Esophagus (tissue), 2 donors: ENCODE data around the gene DOP1B. TPM values are rescaled to one million over a fixed set of nuclear protein-coding genes. Genes with fewer than 3 reads are reported as not detected.

Source experiments
- H3K27ac ChIP-seq, 2 donors: one replicate each; pipeline ENCODE4 v1.5.1; 2013; ENCODE audit warnings: low read depth in 2 of 2, mild to moderate bottlenecking in 2 of 2, inconsistent platforms in 1 of 2, low read length in 1 of 2, moderate library complexity in 1 of 2
- H3K27me3 ChIP-seq, 2 donors: one replicate each; pipeline ENCODE4 v1.6.1; 2013; ENCODE audit warnings: low read length in 2 of 2, control low read depth in 1 of 2, mild to moderate bottlenecking in 1 of 2; ENCODE audit not compliant: insufficient read depth in 2 of 2, control insufficient read depth in 1 of 2
- H3K36me3 ChIP-seq, 2 donors: one replicate each; pipeline ENCODE4 v1.6.1; 2013; ENCODE audit warnings: low read length in 1 of 2; ENCODE audit not compliant: control insufficient read depth in 2 of 2, insufficient read depth in 2 of 2
- H3K4me1 ChIP-seq, 2 donors: one replicate each; pipeline ENCODE4 v1.6.1; 2013; ENCODE audit warnings: low read length in 1 of 2; ENCODE audit not compliant: control insufficient read depth in 2 of 2, insufficient read depth in 2 of 2
- H3K4me3 ChIP-seq, 2 donors: one replicate each; pipeline ENCODE4 v1.5.1; 2013; ENCODE audit warnings: low read length in 2 of 2, mild to moderate bottlenecking in 2 of 2, low read depth in 1 of 2, moderate library complexity in 1 of 2
- H3K9me3 ChIP-seq, 2 donors: one replicate each; pipeline ENCODE4 v1.6.1; 2013; ENCODE audit warnings: mild to moderate bottlenecking in 2 of 2, low read depth in 1 of 2, low read length in 1 of 2, moderate library complexity in 1 of 2; ENCODE audit not compliant: control insufficient read depth in 2 of 2, insufficient read depth in 1 of 2
- WGBS, 2 donors: extraction: QIAGEN DNeasy Blood & Tissue Kit; methylation state at CpG; one replicate each; pipeline ENCODE4 v1.1.7; 2013; 5-methylcytosine and 5-hydroxymethylcytosine counted together
- polyA plus RNA-seq, 2 donors: library from polyadenylated mRNA; stranded (reverse); fragments of 200-250 nt; gene quantifications; one replicate each; pipeline ENCODE4 v1.2.3, GENCODE V29; 2013
- donor health status: healthy with polysubstance abuse.
- donor health status: Bipolar disorder and iron deficiency.

The DOP1B gene
- polyA plus RNA-seq, 2 donors, result 9.2 to 13.2 TPM

GRCh38 chr21:36169470-36170128 is 13.0 kb downstream of the DOP1B start:
- no peaks in the 10 kb centered on the region for H3K9me3 ChIP-seq
- no peak overlapping the region for H3K27ac ChIP-seq
- 92 to 95% methylated on average over 19 of the region's 19 CpGs for WGBS, 2 donors
- no peaks in the 10 kb centered on the region for H3K27me3 ChIP-seq
- no peak overlapping the region for H3K4me3 ChIP-seq
- no peaks in the 10 kb centered on the region for H3K4me1 ChIP-seq
- H3K36me3 ChIP-seq, result peaks cover 7 to 26% of the 10 kb centered on the region in 2 donors

GRCh38 chr21:36170823-36171222 is 14.2 kb downstream of the DOP1B start:
- Histone ChIP-seq H3K9me3 (no peaks in the 10 kb centered on the region), H3K27me3 (no peaks in the 10 kb centered on the region), H3K36me3 (peaks cover 7 to 24% of the 10 kb centered on the region in 2 donors), H3K4me3 (no peak overlapping the region), H3K27ac (no peak overlapping the region), H3K4me1 (no peaks in the 10 kb centered on the region)
- WGBS, 2 donors, result 96 to 97% methylated on average over 6 of the region's 6 CpGs

- Histone ChIP-seq H3K4me1 (no peaks in the 10 kb centered on the region), H3K27me3 (no peaks in the 10 kb centered on the region), H3K9me3 (no peaks in the 10 kb centered on the region), H3K4me3 (no peak overlapping the region), H3K27ac (no peak overlapping the region), H3K36me3 (peaks cover 9 to 22% of the 10 kb centered on the region in 2 donors)
- WGBS, 2 donors, result 81 to 85% methylated on average over 5 of the region's 5 CpGs
These were observed 14.7 kb downstream of the DOP1B start for GRCh38 chr21:36171336-36171735.

GRCh38 chr21:36171741-36172331 is 15.2 kb downstream of the DOP1B start:
- Histone ChIP-seq H3K36me3 (peaks cover 13 to 18% of the 10 kb centered on the region in 2 donors), H3K4me1 (no peaks in the 10 kb centered on the region), H3K27me3 (no peaks in the 10 kb centered on the region), H3K27ac (no peak overlapping the region), H3K9me3 (no peaks in the 10 kb centered on the region), H3K4me3 (no peak overlapping the region)
- WGBS, 2 donors, result 80% methylated on average over 9 of the region's 9 CpGs

- 97 to 99% methylated on average over 6 of the region's 6 CpGs for WGBS, 2 donors
- no peaks in the 10 kb centered on the region for H3K9me3 ChIP-seq
These were observed 18.2 kb downstream of the DOP1B start for GRCh38 chr21:36174780-36175179.

GRCh38 chr21:36175771-36176565 is 19.3 kb downstream of the DOP1B start:
- WGBS, 2 donors, result 76 to 86% methylated on average over 7 of the region's 7 CpGs
- Histone ChIP-seq H3K4me3 (no peak overlapping the region), H3K36me3 (peaks cover 6 to 7% of the 10 kb centered on the region in 2 donors), H3K27me3 (no peaks in the 10 kb centered on the region), H3K27ac (no peak overlapping the region), H3K4me1 (no peaks in the 10 kb centered on the region), H3K9me3 (no peaks in the 10 kb centered on the region)

More at GRCh38 chr21:36174780-36175179, 18.2 kb downstream of the DOP1B start:
- Histone ChIP-seq H3K27ac (no peak overlapping the region), H3K36me3 (peaks cover 6 to 9% of the 10 kb centered on the region in 2 donors), H3K4me3 (no peak overlapping the region), H3K27me3 (no peaks in the 10 kb centered on the region), H3K4me1 (no peaks in the 10 kb centered on the region)

GRCh38 chr21:36178349-36178748 is 21.7 kb downstream of the DOP1B start:
- H3K27ac ChIP-seq, result no peak overlapping the region
- H3K9me3 ChIP-seq, result peaks cover 0 to 2% of the 10 kb centered on the region in 2 donors
- H3K4me3 ChIP-seq, result no peak overlapping the region
- peaks cover 6% of the 10 kb centered on the region in 2 donors for H3K36me3 ChIP-seq
- no peaks in the 10 kb centered on the region for H3K27me3 ChIP-seq
- 94 to 98% methylated on average over 2 of the region's 2 CpGs for WGBS, 2 donors
- peaks cover 0 to 5% of the 10 kb centered on the region in 2 donors for H3K4me1 ChIP-seq

GRCh38 chr21:36179145-36179544 is 22.5 kb downstream of the DOP1B start:
- Histone ChIP-seq H3K27ac (no peak overlapping the region), H3K4me1 (peaks cover 0 to 6% of the 10 kb centered on the region in 2 donors), H3K4me3 (no peak overlapping the region), H3K9me3 (peaks cover 0 to 2% of the 10 kb centered on the region in 2 donors), H3K36me3 (peaks cover 5 to 6% of the 10 kb centered on the region in 2 donors), H3K27me3 (no peaks in the 10 kb centered on the region)

- H3K27ac ChIP-seq, result no peak overlapping the region
- H3K27me3 ChIP-seq, result no peaks in the 10 kb centered on the region
- H3K4me3 ChIP-seq, result no peak overlapping the region
- peaks cover 0 to 2% of the 10 kb centered on the region in 2 donors for H3K9me3 ChIP-seq
- H3K4me1 ChIP-seq, result peaks cover 0 to 6% of the 10 kb centered on the region in 2 donors
- H3K36me3 ChIP-seq, result peaks cover 6 to 10% of the 10 kb centered on the region in 2 donors
- 90 to 93% methylated on average over 5 of the region's 5 CpGs for WGBS, 2 donors
These were observed 24.3 kb downstream of the DOP1B start for GRCh38 chr21:36180963-36181362.
